HG02852 (cell line): ENCODE data around the gene TGFBR3L.
"Not testable (repeated sequence)": the region's sequence is repeated elsewhere in the genome, so short reads cannot be mapped to it uniquely, and the experiment has no call there.

Experiments used
- ATAC-seq: cut with Tn5 transposase; IDR thresholded peaks from one replicate; pipeline ENCODE4 v1.9.1; 2021; ENCODE audit warnings: mild to moderate bottlenecking, moderate library complexity; ENCODE audit not compliant: unreplicated experiment

The TGFBR3L gene

DNA sequence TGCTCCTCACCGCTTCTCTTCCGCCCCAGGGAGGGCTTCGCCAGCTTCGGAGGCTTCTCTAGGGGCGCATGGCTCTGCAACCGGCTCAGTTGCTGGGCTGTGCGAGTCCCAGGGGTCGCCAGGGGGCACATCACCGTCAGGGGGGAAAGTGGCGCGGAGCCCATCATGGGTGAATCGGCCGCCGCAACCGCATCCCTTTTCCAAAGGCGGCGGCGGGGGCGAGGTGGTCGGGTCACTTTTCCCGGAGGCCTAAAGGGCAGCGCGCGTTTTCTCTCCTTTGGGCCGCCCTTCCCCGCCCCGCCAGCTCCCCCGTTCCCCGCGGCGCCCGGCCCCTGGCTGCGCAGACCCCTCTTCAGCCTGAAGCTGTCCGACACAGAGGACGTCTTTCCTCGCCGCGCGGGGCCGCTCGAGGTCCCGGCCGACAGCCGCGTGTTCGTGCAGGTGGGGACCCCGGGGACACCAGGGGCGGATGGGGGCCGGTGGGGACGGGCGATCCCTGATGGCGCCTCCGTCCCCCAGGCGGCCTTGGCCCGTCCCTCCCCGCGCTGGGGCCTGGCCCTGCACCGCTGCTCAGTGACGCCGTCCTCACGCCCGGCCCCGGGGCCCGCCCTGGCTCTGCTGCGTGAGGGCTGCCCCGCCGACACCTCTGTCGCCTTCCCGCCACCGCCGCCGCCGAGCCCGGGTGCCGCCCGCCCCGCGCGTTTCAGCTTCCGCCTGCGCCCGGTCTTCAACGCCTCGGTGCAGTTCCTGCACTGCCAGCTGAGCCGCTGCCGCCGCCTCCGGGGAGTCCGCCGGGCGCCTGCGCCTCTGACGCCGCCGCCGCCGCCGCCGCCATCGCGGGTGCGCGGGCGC, 1.7 kb downstream of the TGFBR3L start:
- no peak for ATAC-seq

- no peak for ATAC-seq
Measured at GRCh38 chr19:7916955-7917266, 2.3 kb downstream of the TGFBR3L start.

DNA sequence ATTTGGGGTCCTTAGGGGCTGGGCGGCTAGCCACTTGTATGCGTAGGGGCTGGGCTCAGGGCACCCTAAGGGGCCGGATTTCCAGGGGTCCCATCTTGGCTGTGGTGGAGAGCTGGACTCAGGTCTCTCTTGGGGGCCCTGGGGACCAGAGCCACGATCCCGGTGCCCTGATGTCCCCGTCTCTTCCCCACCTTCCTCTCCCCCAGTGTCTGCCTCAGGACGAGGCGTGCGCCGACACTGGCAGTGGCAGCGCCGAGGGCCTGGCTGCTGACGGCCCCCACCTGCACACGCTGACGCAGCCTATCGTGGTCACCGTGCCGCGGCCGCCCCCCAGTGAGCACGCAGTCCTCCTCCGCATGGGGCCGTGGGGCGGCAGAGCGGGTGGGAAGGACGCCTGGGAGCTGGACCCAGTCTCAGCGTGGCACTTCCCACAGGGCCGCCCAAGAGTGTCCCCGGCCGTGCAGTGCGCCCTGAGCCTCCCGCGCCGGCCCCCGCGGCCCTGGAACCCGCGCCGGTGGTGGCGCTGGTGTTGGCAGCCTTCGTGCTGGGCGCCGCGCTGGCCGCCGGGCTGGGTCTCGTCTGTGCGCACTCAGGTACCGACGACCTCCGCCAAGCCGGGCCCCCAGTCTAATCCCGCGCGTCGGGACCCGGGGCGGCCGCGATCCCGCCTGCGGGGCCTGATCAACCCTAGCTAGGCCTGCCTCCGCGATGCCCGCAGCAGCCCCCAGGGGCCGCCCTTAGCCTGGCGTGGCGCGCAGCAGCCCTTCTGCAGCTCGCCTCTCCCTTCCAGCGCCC, 2.8 kb downstream of the TGFBR3L start:
- ATAC-seq, result no peak

GRCh38 chr19:7918062-7918614, 3.5 kb downstream of the TGFBR3L start:
- ATAC-seq, result not testable (repeated sequence)

DNA sequence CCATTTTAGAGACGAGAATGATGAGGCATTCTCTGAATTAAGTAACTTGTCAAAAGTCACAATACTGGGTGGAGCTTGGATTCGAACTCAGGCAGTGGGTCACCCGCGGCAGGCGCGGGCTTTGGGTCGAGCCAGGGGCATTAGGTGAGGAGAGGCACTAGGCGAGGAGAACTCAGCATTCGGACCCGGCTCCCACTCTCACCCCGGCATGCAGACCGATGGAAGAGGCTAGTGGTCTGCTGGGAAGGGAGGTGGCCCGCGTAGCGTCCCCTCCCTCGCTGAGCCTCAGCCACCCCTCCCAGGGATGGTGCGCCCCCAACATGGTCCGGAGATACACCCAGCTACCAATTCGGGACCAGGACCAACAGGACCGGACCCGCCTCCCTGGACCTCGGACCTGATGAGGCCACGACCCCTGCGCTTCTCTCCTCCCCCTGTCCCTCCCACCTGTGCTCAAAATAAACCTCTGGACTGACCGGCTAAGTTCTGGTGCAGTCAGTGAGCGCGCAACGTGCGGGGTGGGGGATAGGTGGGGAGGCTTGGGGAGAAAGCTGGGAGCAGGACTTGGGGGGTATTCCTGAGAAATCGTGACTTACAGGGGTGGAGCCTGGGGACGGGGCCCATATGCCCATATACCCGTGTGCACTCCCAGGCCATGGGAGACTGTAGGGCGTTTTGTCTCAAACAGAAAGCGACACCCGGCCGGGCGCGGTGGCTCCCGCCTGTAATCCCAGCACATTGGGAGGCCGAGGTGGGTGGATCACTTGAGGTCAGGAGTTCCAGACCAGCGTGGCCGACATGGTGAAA, 4.2 kb downstream of the TGFBR3L start:
- no peak for ATAC-seq

DNA sequence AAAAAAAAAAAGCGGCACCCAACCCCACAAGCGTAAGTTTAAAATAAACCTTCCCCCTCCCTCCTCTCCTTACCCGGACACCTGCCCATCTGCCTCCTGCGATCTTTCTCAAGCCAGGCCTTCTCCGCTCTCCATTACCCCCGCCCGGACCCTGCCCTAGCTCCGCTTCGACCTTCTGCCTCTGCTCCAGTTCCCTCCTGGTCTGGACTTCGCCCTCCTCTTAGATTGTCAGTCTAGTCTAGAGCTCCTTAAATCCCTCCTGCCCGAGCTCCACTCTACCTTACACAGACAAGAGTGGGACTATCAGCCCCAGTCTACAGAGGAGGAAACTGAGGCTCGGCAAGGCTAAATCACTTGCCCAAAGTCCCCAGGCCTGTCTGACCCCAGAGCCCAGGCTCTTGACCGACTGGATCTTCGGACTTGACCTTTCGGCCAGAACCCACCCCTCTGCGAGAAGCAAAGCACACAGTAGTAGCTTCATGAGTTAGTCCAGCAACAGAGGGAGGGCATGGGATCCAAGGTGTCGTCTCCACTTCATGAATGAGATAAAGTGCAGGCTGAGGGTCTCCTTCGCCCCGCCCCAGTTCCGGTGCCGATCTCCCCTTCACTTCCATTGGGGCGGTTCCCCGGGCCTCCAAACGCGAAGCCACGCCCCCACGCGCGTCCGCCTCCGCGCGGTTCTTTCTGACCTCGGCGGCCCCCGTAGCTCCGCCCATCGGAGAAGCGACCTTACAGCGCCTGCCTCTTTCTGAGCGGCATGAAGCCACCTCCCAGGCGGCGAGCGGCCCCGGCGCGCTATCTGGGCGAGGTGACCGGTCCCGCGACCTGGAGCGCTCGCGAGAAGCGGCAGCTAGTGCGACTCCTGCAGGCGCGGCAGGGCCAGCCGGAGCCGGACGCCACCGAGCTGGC, 5.2 kb downstream of the TGFBR3L start, which contains the start of gene SNAPC2:
TSS of gene SNAPC2 (plus strand) at position 729 of the 909 bp plus-strand sequence. CDS start at position 758, 29 bp downstream.
- ATAC-seq, result peak; percentile 58

- peak; percentile 42 for ATAC-seq
Measured at GRCh38 chr19:7920519-7921301, 6.1 kb downstream of the TGFBR3L start.

DNA sequence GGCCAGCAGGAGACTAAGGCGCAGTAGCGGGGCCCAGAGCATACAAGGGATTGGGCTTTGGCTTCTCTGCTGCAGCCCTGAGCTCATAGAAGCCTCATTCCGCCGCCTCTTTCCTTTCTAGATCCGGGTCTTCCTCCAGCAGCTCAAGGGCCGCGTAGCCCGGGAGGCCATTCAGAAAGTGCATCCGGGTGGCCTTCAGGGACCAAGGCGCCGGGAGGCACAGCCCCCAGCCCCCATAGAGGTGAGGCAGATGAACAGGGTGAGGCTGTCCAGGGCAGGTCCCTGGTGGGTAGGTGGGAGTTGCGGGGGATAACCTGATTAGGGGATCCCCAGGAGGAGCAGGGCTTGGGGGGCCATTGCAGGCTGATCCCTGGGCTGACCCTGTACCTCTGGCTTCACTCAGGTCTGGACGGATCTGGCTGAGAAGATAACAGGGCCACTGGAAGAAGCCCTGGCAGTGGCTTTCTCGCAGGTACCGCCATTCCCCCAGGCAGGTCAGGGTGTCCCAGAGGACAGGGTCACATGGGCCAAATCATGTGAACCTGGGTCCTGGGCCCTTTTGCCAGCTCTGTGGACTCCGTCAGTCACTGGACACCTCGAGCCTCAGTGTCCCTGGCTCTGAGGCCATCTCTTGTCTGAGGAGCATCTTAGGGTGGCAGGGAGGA, 6.8 kb downstream of the TGFBR3L start:
- ATAC-seq, result no peak

- no peak for ATAC-seq
Measured at GRCh38 chr19:7921967-7922835, 7.6 kb downstream of the TGFBR3L start.

DNA sequence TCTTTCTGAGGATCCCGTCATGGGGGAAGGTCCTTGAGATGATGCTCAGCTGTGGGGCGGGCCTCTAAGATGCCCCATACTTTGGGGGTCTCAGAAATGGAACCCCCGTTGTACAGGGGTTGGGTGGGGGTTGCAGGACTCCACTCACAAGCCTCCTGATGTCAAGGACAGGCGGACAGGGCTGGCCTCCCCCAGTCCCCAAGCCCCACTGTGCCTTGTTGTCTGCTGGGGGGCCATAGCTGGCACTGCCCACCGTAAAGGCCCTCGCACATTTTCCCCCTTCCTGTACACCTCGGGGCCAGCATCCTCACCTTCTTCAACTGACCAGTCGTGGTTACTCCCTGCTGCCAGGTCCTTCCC, 8.2 kb downstream of the TGFBR3L start:
- no peak for ATAC-seq

DNA sequence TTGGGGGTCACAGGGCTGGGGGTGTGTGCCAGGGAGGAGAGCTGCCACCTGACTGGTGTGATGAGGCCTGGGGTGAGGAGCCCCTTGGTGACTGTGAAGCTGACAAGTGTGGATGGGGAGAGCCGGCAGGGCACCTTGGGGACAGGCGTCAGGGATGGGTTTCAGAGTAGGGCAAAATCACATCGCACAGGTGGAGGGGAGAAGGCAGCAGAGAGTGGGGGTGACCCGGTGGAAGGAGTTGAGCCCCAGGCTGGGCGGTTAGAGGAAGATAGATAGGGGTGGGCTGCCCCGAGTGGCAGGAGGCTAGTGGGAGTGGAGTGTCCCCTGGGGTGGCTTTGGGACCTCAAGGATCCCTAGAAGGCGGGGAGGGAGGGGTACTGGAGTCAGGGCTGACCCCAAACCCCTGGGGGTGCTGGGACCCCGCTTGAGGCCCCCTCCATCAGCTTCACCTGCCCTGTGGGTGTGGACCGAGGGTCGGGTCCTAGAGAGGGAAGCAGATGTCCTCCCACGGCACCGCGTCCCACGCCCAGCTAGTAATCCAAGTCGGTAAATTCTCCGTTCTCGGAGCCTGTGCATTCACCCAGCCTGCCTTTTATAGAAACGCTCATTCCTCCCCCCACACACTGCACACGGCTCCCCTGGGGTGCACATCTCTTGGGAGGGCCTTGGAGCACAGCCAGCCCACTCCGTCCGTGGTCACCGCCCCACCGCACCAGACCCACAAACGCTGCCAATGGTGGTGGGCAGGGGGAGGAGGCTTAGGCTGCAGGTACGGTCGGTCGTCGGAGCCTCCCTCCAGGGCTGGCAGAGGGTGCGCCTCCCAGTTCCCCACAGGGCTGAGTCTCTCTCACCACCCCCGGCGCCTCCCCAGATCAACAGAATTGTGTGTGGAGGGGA, 8.9 kb downstream of the TGFBR3L start:
- no peak for ATAC-seq

- no peak for ATAC-seq
Measured at GRCh38 chr19:7924241-7924640, 9.6 kb downstream of the TGFBR3L start.

- ATAC-seq, result no peak
Measured at GRCh38 chr19:7924651-7925170, 10.1 kb downstream of the TGFBR3L start.

- ATAC-seq, result no peak
Measured at GRCh38 chr19:7925171-7925851, 10.7 kb downstream of the TGFBR3L start.

DNA sequence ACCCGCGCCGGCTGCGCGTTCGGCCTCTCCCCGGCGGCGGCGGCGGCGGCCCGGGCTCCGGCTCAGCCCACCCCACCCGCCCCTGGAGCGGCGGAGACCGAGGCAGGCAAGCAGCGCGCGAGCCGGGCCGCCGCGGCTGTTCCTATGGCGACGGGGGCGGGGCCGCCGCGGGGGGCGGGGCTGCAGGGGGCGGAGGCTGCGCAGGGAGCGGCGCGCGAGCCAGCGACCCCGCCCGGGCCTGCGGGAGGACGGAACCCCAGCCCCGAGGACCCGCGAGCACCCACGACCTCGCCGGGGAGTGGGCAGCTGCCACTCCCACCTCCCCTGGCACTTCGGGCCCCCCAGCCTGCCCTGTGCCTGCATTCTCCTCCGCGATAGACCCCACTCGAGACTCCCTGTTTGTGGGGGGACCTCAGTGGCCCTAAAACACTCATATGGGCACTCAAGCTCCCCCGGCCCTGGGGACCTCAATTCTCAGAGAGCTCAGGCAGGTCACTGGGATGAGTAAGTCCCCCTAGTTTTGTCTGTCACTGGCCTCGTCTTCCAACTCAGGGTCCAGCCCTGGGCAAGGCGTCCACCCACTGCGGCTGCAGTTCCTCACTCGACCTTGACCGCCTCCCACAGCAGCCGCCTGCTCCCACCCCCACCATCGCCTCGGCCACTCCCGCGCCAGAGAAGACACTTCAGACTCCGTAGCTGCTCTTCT, 11.5 kb downstream of the TGFBR3L start, which contains the start of gene CTXN1:
TSS of gene CTXN1 (minus strand) at position 115 of the 706 bp plus-strand sequence. CDS start 597 bp downstream, outside the sequence.
- ATAC-seq, result no peak
